HUES6 (cell line): Measurements from ENCODE around the gene OR2B6.

Experiments used
- H3K27ac ChIP-seq: 2 replicates; pipeline ENCODE4 v1.7.0; 2013; ENCODE audit warnings: low read depth, mild to moderate bottlenecking, low read length, inconsistent platforms
- H3K27me3 ChIP-seq: 2 replicates; pipeline ENCODE4 v1.6.1; 2013; ENCODE audit warnings: low read length; ENCODE audit not compliant: control insufficient read depth, insufficient read depth
- H3K36me3 ChIP-seq: 2 replicates; pipeline ENCODE4 v1.6.1; 2013; ENCODE audit warnings: low read length; ENCODE audit not compliant: control insufficient read depth, insufficient read depth
- H3K4me1 ChIP-seq: 2 replicates; pipeline ENCODE4 v1.6.1; 2013; ENCODE audit warnings: low read length; ENCODE audit not compliant: control insufficient read depth, insufficient read depth
- H3K4me3 ChIP-seq: 2 replicates; pipeline ENCODE4 v1.5.1; 2013; ENCODE audit warnings: low read depth, low read length
- H3K9ac ChIP-seq: one replicate; pipeline ENCODE4 v1.6.1; 2013; ENCODE audit warnings: mild to moderate bottlenecking, low read length
- H3K9me3 ChIP-seq: 2 replicates; pipeline ENCODE4 v1.6.1; 2013; ENCODE audit warnings: low read depth, low read length; ENCODE audit not compliant: control insufficient read depth, insufficient read depth

OR2B6 gene

DNA sequence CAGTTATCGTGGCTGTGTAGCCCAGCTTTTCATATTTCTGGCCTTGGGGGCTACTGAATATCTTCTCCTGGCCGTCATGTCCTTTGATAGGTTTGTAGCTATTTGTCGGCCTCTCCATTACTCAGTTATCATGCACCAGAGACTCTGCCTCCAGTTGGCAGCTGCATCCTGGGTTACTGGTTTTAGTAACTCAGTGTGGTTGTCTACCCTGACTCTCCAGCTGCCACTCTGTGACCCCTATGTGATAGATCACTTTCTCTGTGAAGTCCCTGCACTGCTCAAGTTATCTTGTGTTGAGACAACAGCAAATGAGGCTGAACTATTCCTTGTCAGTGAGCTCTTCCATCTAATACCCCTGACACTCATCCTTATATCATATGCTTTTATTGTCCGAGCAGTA, 475 bp downstream of the OR2B6 start:
- H3K36me3 ChIP-seq, result no peaks in the 10 kb centered on the region
- no peaks in the 10 kb centered on the region for H3K4me1 ChIP-seq
- no peak overlapping the region for H3K4me3 ChIP-seq
- no peak overlapping the region for H3K9ac ChIP-seq
- H3K27ac ChIP-seq, result no peak overlapping the region
- H3K9me3 ChIP-seq, result no peaks in the 10 kb centered on the region
- no peaks in the 10 kb centered on the region for H3K27me3 ChIP-seq

- no peaks in the 10 kb centered on the region for H3K36me3 ChIP-seq
- H3K9ac ChIP-seq, result no peak overlapping the region
- H3K27ac ChIP-seq, result no peak overlapping the region
- H3K27me3 ChIP-seq, result no peaks in the 10 kb centered on the region
- H3K4me1 ChIP-seq, result no peaks in the 10 kb centered on the region
- H3K9me3 ChIP-seq, result 0 out of 2 replicates have a peak, but pooled peaks cover 3% of the 10 kb centered on the region
- H3K4me3 ChIP-seq, result no peak overlapping the region
Observed at GRCh38 chr6:27962506-27962905, 5.5 kb downstream of the OR2B6 start.

- Histone ChIP-seq H3K36me3 (no peaks in the 10 kb centered on the region), H3K9ac (no peak overlapping the region)
Observed at GRCh38 chr6:27966044-27966443, 9.0 kb downstream of the OR2B6 start.

DNA sequence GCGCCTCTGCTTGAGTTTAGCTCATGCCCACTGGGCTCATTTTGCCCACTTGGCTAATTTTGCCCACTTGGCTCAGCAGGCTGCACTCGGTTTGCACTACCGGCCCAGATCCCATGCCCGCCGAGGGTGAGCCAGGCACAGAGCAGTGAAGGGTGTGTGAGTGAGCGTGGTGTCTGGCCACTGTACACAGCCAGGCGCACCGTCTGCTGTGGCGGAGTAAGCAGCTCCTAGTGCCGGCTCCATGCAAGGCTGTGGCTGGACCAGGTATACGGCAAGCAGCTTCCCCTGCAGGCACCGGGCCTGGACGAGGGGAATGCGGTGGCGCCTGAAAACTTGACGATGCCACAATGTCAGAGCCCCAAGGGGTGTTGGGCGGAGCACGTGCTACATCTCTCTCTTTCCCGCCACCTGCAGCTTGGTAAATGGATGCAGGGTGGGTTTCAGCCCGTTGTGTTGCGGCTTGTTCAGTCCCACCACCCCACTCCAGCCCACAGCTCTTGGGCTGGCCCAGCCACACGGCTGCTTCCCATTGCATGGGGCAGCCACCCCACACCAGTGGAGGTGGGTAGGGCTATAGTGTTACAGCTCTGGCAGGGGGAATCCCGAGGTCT, 9.9 kb downstream of the OR2B6 start:
- H3K4me1 ChIP-seq, result no peaks in the 10 kb centered on the region
- H3K27me3 ChIP-seq, result no peaks in the 10 kb centered on the region
- peaks cover 9% of the 10 kb centered on the region; the same call in 1 of the 2 replicates for H3K9me3 ChIP-seq
- no peak overlapping the region for H3K27ac ChIP-seq
- no peaks in the 10 kb centered on the region for H3K36me3 ChIP-seq
- H3K9ac ChIP-seq, result no peak overlapping the region
- H3K4me3 ChIP-seq, result no peak overlapping the region

More at GRCh38 chr6:27966044-27966443, 9.0 kb downstream of the OR2B6 start:
- no peak overlapping the region for H3K4me3 ChIP-seq
- no peaks in the 10 kb centered on the region for H3K4me1 ChIP-seq
- H3K27ac ChIP-seq, result no peak overlapping the region
- peaks cover 9% of the 10 kb centered on the region; the same call in 1 of the 2 replicates for H3K9me3 ChIP-seq
- no peaks in the 10 kb centered on the region for H3K27me3 ChIP-seq

- H3K27me3 ChIP-seq, result peaks cover 3% of the 10 kb centered on the region; the same call in 1 of the 2 replicates
- no peak overlapping the region for H3K9ac ChIP-seq
- peaks cover 9% of the 10 kb centered on the region; the same call in 1 of the 2 replicates for H3K9me3 ChIP-seq
Observed at GRCh38 chr6:27970444-27970843, 13.4 kb downstream of the OR2B6 start.

DNA sequence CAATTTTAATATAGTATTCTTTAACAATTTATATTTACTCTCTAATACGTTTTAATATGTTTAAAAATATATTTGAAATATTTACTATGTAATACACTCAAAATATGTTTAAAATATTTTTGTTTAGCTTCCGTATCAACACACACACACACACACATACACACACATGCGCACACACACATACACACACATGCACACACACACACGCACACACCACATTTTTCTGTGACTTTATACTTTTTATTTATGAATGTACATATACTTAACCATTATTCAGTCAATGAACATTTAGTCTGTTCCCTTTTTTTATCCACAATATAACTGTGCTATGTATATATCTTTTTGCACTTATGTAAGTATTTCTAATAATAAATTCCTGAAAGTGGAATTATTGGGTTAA, 15.7 kb downstream of the OR2B6 start:
- Histone ChIP-seq H3K36me3 (no peaks in the 10 kb centered on the region), H3K9me3 (peaks cover 6% of the 10 kb centered on the region; the same call in 1 of the 2 replicates), H3K4me3 (no peak overlapping the region), H3K9ac (no peak overlapping the region), H3K4me1 (no peaks in the 10 kb centered on the region), H3K27me3 (peaks cover 3% of the 10 kb centered on the region; the same call in 1 of the 2 replicates), H3K27ac (no peak overlapping the region)

More at GRCh38 chr6:27970444-27970843, 13.4 kb downstream of the OR2B6 start:
- no peak overlapping the region for H3K27ac ChIP-seq
- no peaks in the 10 kb centered on the region for H3K4me1 ChIP-seq
- no peaks in the 10 kb centered on the region for H3K36me3 ChIP-seq
- no peak overlapping the region for H3K4me3 ChIP-seq

GRCh38 chr6:27977387-27977786, 20.3 kb downstream of the OR2B6 start:
- H3K9ac ChIP-seq, result no peak overlapping the region
- no peaks in the 10 kb centered on the region for H3K36me3 ChIP-seq
- H3K9me3 ChIP-seq, result no peaks in the 10 kb centered on the region
- H3K4me3 ChIP-seq, result no peak overlapping the region
- H3K27me3 ChIP-seq, result peaks cover 3% of the 10 kb centered on the region; the same call in 1 of the 2 replicates
- no peak overlapping the region for H3K27ac ChIP-seq
- no peaks in the 10 kb centered on the region for H3K4me1 ChIP-seq

DNA sequence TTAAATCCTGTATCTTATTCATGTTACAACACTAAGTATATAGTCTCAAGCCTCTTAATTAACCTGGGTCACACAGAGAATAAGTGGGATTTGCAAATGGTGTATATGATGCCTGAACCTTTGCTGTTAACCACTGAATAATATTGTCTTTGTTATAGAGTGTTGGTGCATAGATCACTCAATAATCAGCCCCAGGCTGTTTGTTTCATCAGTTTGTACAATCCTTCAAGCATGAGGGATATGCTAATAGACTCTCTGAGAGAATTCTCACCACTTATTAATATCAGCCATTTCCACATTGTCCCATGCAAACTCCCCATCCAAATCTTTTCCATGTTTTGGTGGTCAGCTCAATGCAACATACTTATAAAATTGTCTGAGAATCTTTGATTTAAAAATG, 21.7 kb downstream of the OR2B6 start:
- Histone ChIP-seq H3K27ac (no peak overlapping the region), H3K4me3 (no peak overlapping the region), H3K4me1 (no peaks in the 10 kb centered on the region)

GRCh38 chr6:27980111-27980510, 23.1 kb downstream of the OR2B6 start:
- H3K9ac ChIP-seq, result no peak overlapping the region
- no peaks in the 10 kb centered on the region for H3K27me3 ChIP-seq
- H3K4me3 ChIP-seq, result no peak overlapping the region

More for the DNA sequence above, 21.7 kb downstream of the OR2B6 start:
- Histone ChIP-seq H3K36me3 (no peaks in the 10 kb centered on the region), H3K27me3 (peaks cover 3% of the 10 kb centered on the region; the same call in 1 of the 2 replicates), H3K9me3 (no peaks in the 10 kb centered on the region), H3K9ac (no peak overlapping the region)

GRCh38 chr6:27986928-27987725, 30.1 kb downstream of the OR2B6 start:
- H3K36me3 ChIP-seq, result no peaks in the 10 kb centered on the region
- no peaks in the 10 kb centered on the region for H3K9me3 ChIP-seq
- H3K27me3 ChIP-seq, result peaks cover 11% of the 10 kb centered on the region
- no peak overlapping the region for H3K4me3 ChIP-seq
- no peak overlapping the region for H3K27ac ChIP-seq
- H3K4me1 ChIP-seq, result no peaks in the 10 kb centered on the region
- no peak overlapping the region for H3K9ac ChIP-seq

More at GRCh38 chr6:27980111-27980510, 23.1 kb downstream of the OR2B6 start:
- Histone ChIP-seq H3K4me1 (no peaks in the 10 kb centered on the region), H3K9me3 (no peaks in the 10 kb centered on the region), H3K27ac (no peak overlapping the region), H3K36me3 (no peaks in the 10 kb centered on the region)

- Histone ChIP-seq H3K9ac (no peak overlapping the region), H3K9me3 (no peaks in the 10 kb centered on the region), H3K36me3 (no peaks in the 10 kb centered on the region), H3K4me1 (no peaks in the 10 kb centered on the region), H3K4me3 (no peak overlapping the region), H3K27me3 (peaks cover 6% of the 10 kb centered on the region; the same call in 1 of the 2 replicates), H3K27ac (no peak overlapping the region)
Observed at GRCh38 chr6:27994616-27995015, 37.6 kb downstream of the OR2B6 start.
